GM20431 (cell line): ENCODE measurements around the gene SUCLG2.
"Not testable (repeated sequence)": the region's sequence is repeated elsewhere in the genome, so short reads cannot be mapped to it uniquely, and the experiment has no call there.

Experiments
- in situ Hi-C: fragments of 300-500 bp; cut with MseI, MboI; formaldehyde crosslinking; loops from one replicate; pipeline ENCODE4 v1.15.0; 2020; ENCODE audit warnings: low sequenced_read_pairs; ENCODE audit not compliant: unreplicated experiment

SUCLG2 gene

GRCh38 chr3:67619991-67620390 lies 34.4 kb downstream of the SUCLG2 start:
- in situ Hi-C loops, result no loop called here

GRCh38 chr3:67617518-67617917 lies 36.9 kb downstream of the SUCLG2 start:
- in situ Hi-C loops, result no loop called here

DNA sequence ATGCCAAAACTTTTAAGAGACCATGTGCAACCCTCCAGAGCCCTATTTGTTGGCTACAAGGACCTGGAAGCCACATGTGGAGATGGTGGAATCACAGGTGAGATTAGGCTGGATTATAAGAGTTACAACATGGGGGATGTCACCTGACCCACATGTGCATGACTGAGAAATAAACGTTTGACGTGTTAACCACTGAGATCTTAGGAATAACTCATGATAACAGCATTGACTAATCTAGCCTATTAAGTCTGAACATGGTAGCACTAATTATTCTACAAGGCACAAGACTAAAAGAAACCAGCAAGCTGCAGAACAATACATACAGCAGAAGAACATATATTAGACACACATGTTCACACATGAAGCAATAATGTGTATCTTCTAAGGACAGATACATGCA lies 38.4 kb downstream of the SUCLG2 start:
- in situ Hi-C loops, result no loop called here

DNA sequence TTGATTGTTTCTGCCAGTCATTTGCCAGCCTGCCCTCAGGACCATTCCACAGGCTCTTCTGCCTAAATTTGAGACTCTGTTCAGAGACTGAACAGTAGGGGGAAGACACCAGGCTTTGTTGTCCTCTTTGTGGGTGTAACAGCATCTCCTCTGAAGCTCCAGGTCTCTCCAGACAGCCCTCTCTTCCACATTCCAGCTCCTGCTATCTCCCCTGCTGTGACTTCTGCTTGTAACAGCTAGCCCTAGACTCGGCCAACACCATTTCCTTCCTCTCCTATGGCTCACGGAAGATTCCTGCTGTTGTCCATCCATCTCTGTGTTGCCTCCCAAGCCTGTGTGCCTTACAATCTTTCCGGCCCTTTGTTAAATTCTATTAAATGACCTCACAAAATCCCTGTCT lies 40.2 kb downstream of the SUCLG2 start:
- in situ Hi-C loops, result no loop called here

- in situ Hi-C loops, result no loop called here
Measured at GRCh38 chr3:67610458-67610857, 44.0 kb downstream of the SUCLG2 start.

DNA sequence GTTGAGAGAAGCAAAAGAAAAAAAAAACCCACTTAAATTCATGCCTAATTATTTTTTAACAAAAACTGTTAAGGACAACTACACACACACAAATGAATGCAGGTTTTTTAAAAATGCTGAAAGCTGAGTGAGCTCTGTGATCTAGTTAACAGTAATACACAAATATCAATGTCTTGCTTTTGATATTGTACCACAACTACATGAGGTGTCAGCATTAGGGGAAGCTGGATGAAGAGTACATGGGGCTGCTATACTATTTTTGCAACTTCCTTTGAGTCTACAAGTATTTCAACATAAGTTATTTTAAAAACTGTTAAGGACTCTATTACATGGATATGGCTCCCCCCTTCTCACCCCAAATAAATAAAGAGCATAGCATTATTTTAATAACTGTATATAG lies 44.7 kb downstream of the SUCLG2 start:
- in situ Hi-C loops, result no loop called here

GRCh38 chr3:67608034-67608433 lies 46.4 kb downstream of the SUCLG2 start:
- in situ Hi-C loops, result no loop called here

- in situ Hi-C loops, result no loop called here
Measured at GRCh38 chr3:67605377-67605776, 49.0 kb downstream of the SUCLG2 start.

DNA sequence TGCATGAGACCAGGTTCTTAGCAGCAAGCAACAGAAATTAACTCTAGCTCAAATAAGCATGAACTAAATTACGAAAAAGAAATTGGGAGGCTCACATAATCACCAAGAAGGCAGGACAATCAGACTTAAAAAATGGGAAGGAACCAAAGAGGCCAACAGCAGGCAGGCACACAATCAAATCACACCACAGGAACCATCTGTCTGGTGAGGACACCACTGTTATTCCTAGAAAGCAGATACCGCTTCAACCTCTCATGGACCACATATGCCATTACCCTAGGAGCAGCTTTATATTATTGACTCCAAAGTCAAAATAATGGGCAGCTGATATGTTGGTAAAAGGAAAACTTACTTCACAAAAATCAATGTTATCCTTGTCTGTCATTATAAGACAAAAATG lies 51.6 kb downstream of the SUCLG2 start:
- in situ Hi-C loops, result no loop called here

DNA sequence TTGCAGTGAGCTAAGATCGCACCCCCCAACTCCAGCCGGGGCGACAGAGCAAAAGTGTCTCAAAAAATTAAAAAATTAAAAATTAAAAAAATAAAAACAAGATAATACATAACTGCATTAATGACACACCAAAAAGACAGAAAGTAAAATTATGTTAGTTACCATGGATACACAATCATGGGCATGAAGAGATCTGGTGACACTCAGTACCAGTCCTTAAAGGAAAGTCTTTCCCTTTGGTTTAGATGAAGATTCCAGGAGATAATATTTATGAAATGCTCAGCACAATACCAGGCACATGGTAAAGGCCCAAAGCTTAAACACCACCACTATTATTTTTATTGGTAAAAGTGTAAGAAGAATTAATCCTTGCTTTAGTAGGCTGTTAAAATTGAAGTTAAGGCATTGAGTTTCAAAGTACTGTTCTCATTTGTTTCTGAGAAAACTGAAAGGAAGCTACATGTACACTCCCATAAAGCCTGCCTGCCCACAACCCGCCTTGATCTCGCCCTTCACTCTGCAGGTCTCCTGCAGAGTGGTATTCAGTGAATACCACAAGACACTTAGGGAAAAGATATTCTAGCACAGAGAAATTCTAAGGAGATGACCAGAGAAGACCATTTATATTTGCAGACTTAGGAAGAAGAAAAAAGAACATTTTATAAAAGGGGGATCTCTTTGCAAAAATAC lies 52.3 kb downstream of the SUCLG2 start:
- in situ Hi-C loops, result no loop called here

GRCh38 chr3:67601385-67601784 lies 53.0 kb downstream of the SUCLG2 start:
- in situ Hi-C loops, result no loop called here

GRCh38 chr3:67599821-67600220 lies 54.6 kb downstream of the SUCLG2 start:
- in situ Hi-C loops, result no loop called here

DNA sequence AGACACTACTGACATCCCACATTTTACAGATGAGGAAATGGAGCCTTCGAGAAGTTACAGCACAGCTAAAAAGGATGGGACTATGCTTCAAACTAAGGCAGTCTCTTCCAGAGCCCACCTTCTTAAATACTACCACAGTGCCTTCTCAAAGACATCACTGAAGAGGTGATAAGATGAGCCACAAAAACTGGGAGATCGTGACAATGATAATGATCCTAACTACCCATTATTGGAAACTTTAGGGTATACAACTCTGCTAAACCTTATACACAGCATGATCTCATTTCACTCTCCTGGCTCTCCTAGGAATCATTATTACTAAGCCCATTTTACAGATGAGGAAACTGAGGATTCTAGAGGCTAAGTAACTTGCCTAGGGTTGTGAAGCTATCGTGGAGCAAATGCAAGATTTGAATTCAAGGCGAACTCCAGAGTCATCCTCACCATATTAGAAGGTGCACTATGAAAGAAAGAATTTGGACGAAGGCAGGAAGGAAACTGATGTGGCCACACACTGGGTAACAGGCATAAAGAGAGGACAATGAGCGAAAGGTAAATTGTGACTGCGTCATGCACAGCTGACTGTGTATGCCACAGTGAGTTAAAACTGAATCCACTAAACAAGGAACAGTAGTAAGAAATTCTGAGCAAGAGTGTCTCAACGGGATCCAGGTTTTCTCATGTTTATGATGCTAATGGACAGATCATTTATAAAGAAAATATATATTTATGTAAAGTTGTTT lies 55.4 kb downstream of the SUCLG2 start:
- in situ Hi-C loops, result no loop called here

DNA sequence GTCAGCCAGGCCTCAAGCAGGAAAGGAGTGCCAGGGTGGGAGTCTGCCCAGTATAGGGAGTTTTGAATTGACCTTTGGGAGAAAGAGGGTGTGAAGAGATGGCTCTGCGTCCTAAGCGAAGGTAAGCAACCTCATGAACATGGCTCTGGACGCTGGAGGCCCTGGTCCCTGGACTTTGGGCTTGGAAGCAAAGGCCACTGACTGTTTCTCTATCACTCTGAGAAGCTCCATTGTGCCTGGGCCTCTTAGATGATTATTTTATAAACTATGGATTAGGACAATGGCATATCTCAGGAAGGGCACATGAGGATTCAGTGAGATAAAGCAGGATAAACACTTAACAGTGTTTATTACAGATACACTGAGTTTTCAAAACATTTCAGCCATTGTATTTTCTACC lies 59.0 kb downstream of the SUCLG2 start:
- in situ Hi-C loops, result no loop called here

DNA sequence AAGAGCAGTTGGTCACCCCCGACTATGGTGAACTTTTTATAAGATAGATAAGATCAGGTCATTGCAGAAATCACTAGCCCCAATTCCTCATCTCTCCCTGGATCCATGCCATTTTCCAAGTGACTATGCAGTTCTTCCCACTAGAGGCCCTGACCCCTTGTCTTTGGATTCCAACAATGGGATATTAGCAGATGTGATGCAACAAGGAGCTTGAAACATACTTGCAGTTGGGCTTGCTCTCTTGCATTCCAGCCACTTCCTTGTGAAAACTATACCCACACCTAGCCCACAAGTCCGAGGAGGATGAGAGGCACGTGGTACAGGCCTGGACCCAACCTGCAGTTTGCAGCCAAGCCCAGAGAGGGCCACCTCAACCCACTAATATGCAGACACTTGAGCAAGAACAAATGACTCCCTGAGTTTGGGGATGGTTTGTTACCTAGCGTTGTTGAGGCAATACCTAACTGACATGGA lies 60.6 kb downstream of the SUCLG2 start:
- in situ Hi-C loops, result no loop called here

DNA sequence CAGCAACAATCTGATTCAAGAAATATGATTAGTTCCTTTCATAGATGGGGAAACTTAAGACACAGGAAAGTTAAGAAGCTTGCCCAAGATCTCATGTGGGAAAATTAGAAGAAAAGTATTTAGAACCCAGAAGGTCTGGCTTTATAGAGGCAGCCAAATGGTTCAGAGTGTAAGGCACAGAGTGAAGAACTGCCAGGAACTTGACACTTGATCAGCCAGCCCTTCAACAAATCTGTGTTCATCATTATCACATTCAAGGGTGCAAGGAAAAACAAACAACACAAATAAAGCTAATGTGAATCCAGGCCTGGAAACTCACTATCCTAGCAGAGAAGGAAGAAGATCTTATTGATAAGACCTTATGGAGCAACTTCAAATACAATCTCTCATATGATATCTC lies 62.4 kb downstream of the SUCLG2 start:
- in situ Hi-C loops, result no loop called here

DNA sequence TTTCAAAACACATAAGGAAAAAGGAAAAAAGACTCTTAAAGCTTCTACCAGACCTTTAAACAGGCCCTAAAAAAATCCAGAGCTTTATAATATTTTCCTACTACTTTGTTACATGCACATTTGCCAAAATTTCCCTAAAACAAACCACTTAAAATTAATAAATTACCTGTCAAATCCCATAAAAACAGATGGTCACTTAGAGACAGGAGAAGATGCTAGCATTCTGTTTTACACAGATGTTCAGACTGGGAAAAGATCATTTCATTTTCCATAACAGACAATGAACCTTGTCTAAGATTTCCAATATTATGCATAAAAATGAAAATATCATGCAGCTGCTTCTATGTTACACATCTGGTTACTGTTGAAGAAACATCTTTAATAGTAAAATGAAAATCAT lies 66.6 kb downstream of the SUCLG2 start:
- in situ Hi-C loops, result no loop called here

DNA sequence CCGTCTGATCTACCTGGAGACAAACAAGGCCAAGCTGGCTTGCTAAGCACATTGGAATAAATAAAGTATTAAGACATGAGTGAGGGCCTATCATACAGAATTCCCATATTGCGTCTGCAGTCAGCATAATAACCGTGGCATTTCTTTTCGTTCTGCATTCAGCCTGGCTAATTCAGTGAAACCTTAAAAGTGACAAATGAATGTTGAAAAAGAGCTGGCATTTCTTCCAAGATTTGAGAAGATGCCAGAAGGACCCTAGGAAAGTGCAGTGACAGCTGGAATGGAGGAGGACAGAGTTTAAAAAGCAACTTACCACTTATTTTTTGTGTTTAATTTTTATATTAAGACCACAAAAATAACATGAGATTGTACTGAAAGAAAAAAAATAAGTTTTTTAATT lies 67.1 kb downstream of the SUCLG2 start:
- in situ Hi-C loops, result no loop called here

DNA sequence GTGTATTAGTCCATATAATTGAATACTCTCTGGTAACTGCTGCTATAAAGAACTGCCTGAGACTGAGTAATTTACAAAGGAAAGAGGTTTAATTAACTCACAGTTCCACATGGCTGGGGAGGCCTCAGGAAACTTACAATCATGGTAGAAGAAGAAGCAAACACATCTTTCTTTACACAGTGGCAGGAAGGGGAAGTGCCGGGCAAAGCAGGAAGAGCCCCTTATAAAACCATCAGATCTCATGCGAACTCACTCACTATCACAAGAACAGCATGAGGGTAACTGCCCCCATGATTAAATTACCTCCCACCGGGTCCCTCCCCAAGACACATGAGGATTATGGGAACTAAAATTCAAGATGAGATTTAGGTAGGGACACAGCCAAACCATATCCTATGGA lies 69.8 kb downstream of the SUCLG2 start:
- in situ Hi-C loops, result not testable (repeated sequence)

DNA sequence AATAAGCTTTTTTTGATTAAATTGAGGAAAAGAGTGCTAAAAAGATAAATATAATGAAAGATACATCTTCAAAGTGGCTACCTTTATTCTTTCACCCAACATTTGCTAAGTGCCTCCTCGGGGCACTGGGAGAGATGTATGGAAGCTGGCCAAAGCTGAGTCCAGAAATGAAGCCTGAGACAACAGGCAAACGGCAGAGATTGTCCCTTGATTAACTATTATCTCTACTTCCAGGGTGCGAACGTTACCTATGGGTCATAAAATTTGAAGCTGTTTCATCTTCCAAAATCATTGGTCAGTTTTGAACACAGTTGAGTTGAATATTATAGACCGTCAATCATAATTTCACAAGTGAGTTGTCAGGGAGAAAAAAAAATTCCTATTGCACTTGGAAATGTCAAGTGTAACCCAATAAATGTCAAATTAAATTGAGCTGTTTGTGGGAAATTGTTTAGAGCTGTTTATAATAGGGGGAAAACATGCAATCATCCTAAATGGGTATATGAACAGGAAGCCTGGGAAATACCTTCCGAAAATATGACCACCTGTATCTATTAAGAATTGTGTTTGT lies 73.9 kb downstream of the SUCLG2 start:
- in situ Hi-C loops, result no loop called here

DNA sequence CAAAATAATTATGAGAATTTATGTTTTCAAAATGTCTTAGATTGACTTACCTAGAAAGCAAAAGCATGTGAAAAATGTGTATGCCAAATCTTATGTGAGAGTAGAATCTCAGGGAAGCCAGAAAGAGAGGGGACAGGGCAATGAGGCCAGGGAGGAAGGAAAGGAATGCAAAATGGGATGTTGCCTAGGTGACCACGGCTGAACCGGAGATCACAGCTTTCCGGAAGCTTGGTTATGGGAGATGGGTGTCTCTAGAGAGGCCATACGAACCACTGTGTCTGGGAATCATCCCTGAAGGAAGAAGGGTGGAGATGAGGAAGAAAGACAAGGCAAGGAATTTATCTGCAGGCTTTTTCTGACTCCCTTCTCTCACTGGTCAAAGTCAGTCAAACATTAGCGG lies 76.0 kb downstream of the SUCLG2 start:
- in situ Hi-C loops, result no loop called here
